ENCODE measurements around the gene PLCB1. TPM values are rescaled to one million over a fixed set of nuclear protein-coding genes. Genes with fewer than 3 reads are reported as not detected.

The PLCB1 gene
- total and polyA plus RNA-seq, 10 of the 15 experiments (the other 5 are each of a cell fraction or from before 2014, with no cell fraction given): 0.05 to 5.3 (median 0.17) TPM; not detected in 1

GRCh38 chr20:8317448-8317847 lies 185.4 kb downstream of the PLCB1 start:
- no peak overlapping the region for H3K9ac ChIP-seq (ENCODE audit: control insufficient read depth, insufficient read depth, low read length)
- in situ Hi-C loops (cut with MboI): no loop called here
- 0% methylated on average over 1 of the region's 1 CpG for WGBS (ENCODE audit: insufficient coverage, insufficient replicate concordance, low lambda C conversion rate, missing lambda C conversion rate)

DNA sequence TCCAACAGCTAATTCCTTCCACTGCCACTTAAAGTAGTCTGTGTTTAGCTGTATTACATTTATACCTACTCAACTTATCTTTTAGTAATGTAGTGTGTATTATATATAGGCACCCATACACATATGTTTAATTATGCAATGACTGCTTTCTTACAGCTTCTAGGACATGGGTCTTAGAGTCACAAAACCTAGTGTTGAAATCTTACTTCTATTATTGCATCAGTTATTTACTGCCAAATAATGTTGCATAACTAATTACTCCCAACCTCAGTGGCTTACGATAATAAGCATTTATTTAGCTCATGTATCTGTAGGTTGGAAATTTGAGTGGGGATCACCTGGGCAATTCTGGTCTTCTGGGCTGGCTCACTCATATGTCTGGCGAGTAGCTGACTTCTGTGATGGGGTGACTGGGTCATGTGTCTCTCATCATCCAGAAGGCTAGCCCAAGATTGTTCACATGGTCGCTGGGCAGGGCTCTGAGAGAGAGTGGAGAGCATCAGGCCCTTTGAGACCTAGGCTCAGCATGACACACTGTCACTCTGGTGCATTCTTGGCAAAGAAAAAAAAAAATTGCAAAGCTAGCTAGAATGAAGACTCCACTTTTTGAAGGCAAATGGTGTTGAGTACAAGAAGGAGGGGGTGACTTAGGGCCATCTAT lies 187.0 kb downstream of the PLCB1 start:
- FAIRE-seq: no peak
- ChIA-PET POLR2A (no interaction called here), SMC1A (ENCODE audit: uncharacterized antibody, unreplicated experiment) (no interaction called here)
- TF ChIP-seq GABPA (IDR thresholded peaks at IDR 0.05; ENCODE audit: low read depth) (no peak), ZNF24 (IDR thresholded peaks at IDR 0.05) (no peak), PRDM15 (CRISPR knock-in tag; IDR thresholded peaks at IDR 0.05) (no peak), NRF1 (conservative IDR thresholded peaks at IDR 0.05; ENCODE audit: low read depth, low read length) (no peak), ZNF622 (IDR thresholded peaks at IDR 0.05) (no peak), PAX8 (IDR thresholded peaks at IDR 0.05) (no peak), TAF1 (IDR thresholded peaks at IDR 0.05; ENCODE audit: borderline replicate concordance, low read depth, low read length) (no peak), EGR1 (IDR thresholded peaks at IDR 0.05; ENCODE audit: borderline replicate concordance in 1 of 2, low read depth in 2 of 2, low read length in 2 of 2) (no peak)
- TF ChIP-seq, protein P1, sequence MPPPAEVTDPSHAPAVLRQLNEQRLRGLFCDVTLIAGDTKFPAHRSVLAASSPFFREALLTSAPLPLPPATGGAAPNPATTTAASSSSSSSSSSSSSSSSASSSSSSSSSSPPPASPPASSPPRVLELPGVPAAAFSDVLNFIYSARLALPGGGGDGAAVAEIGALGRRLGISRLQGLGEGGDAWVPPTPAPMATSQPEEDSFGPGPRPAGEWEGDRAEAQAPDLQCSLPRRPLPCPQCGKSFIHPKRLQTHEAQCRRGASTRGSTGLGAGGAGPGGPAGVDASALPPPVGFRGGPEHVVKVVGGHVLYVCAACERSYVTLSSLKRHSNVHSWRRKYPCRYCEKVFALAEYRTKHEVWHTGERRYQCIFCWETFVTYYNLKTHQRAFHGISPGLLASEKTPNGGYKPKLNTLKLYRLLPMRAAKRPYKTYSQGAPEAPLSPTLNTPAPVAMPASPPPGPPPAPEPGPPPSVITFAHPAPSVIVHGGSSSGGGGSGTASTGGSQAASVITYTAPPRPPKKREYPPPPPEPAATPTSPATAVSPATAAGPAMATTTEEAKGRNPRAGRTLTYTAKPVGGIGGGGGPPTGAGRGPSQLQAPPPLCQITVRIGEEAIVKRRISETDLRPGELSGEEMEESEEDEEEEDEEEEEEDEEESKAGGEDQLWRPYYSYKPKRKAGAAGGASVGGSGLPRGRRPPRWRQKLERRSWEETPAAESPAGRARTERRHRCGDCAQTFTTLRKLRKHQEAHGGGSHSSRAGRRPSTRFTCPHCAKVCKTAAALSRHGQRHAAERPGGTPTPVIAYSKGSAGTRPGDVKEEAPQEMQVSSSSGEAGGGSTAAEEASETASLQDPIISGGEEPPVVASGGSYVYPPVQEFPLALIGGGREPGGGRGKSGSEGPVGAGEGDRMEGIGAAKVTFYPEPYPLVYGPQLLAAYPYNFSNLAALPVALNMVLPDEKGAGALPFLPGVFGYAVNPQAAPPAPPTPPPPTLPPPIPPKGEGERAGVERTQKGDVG (CRISPR knock-in tag; IDR thresholded peaks at IDR 0.05): no peak

More at GRCh38 chr20:8317448-8317847, 185.4 kb downstream of the PLCB1 start:
- ChIA-PET SMC1A (ENCODE audit: uncharacterized antibody, unreplicated experiment) (no interaction called here), CTCF (interaction anchor here (1.0 to 1.1 kb wide), 2 partner anchors 11 to 72 kb away, joined by 3 to 5 read pairs; no protein-coding TSS in a partner anchor), RAD21 (ENCODE audit: unreplicated experiment) (no interaction called here), POLR2A (no interaction called here)
- H4K20me1 ChIP-seq (ENCODE audit: control insufficient read depth, insufficient read depth): no peaks in the 10 kb centered on the region
- FAIRE-seq: no peak
- TF ChIP-seq IRF4 (IDR thresholded peaks at IDR 0.05; ENCODE audit: low read depth, low read length) (no peak), RELA (IDR thresholded peaks at IDR 0.05; ENCODE audit: borderline replicate concordance, partially characterized antibody) (no peak), SMAD5 (IDR thresholded peaks at IDR 0.05; ENCODE audit: low read depth) (no peak)
- ATAC-seq: no peak
- no peaks in the 10 kb centered on the region for H3K36me3 ChIP-seq (ENCODE audit: control insufficient read depth in 2 of 2, insufficient read depth in 2 of 2, low read length in 1 of 2)
- DNase-seq (ENCODE audit: low read depth, low spot score): no peak
- no peaks in the 10 kb centered on the region for H3K27me3 ChIP-seq (replicated peaks in 1 of 2; ENCODE audit: control insufficient read depth in 2 of 2, insufficient read depth in 2 of 2, low read length in 1 of 2)
- H3K9me3 ChIP-seq (replicated peaks; ENCODE audit: control insufficient read depth, insufficient read depth, low read length): no peaks in the 10 kb centered on the region
- no peaks in the 10 kb centered on the region for H3K79me2 ChIP-seq (ENCODE audit: control insufficient read depth, insufficient read depth, low read length)
- no peak overlapping the region for H2AFZ ChIP-seq (ENCODE audit: control insufficient read depth, low read depth, low read length)
- no peak overlapping the region for H3K4me2 ChIP-seq (ENCODE audit: control insufficient read depth, insufficient read depth)
- H3K4me1 ChIP-seq (ENCODE audit: control insufficient read depth, insufficient read depth, low read length): no peaks in the 10 kb centered on the region
- intact Hi-C loops (cut with micrococcal nuclease; ENCODE audit: unreplicated experiment): no loop called here
- H3K27ac ChIP-seq (ENCODE audit: control insufficient read depth, insufficient read depth): no peak overlapping the region
- no peak overlapping the region for H3K4me3 ChIP-seq
- no TSS peak for BruUV-seq (replicated peaks)

More for the DNA sequence above, 187.0 kb downstream of the PLCB1 start:
- H2AFZ ChIP-seq (ENCODE audit: control insufficient read depth, low read depth, low read length): no peak overlapping the region
- H3K79me2 ChIP-seq (ENCODE audit: control insufficient read depth, insufficient read depth, low read length): no peaks in the 10 kb centered on the region
- no peaks in the 10 kb centered on the region for H3K9me3 ChIP-seq (replicated peaks; ENCODE audit: control insufficient read depth, insufficient read depth, low read length)
- ChIA-PET CTCF (interaction anchor here (1.0 kb wide), 1 partner anchor 70 kb away, joined by 3 read pairs; no protein-coding TSS in a partner anchor), RAD21 (ENCODE audit: unreplicated experiment) (no interaction called here)
- H3K36me3 ChIP-seq (ENCODE audit: control insufficient read depth in 2 of 2, insufficient read depth in 2 of 2, low read length in 1 of 2): no peaks in the 10 kb centered on the region
- no peaks in the 10 kb centered on the region for H3K4me1 ChIP-seq (ENCODE audit: control insufficient read depth, insufficient read depth, low read length)
- no peak overlapping the region for H3K4me3 ChIP-seq
- H3K4me2 ChIP-seq (ENCODE audit: control insufficient read depth, insufficient read depth): no peak overlapping the region
- WGBS (ENCODE audit: insufficient coverage, insufficient replicate concordance, low lambda C conversion rate, missing lambda C conversion rate): 0% methylated on average over 3 of the region's 3 CpGs
- no peaks in the 10 kb centered on the region for H3K27me3 ChIP-seq (replicated peaks in 1 of 2; ENCODE audit: control insufficient read depth in 2 of 2, insufficient read depth in 2 of 2, low read length in 1 of 2)
- no peak overlapping the region for H3K9ac ChIP-seq (ENCODE audit: control insufficient read depth, insufficient read depth, low read length)
- no peaks in the 10 kb centered on the region for H4K20me1 ChIP-seq (ENCODE audit: control insufficient read depth, insufficient read depth)
- DNase-seq (ENCODE audit: low read depth, low spot score) (no peak), ATAC-seq (no peak)
- H3K27ac ChIP-seq (ENCODE audit: control insufficient read depth, insufficient read depth): no peak overlapping the region
- no TSS peak for BruUV-seq (replicated peaks)
- intact Hi-C loops (cut with micrococcal nuclease; ENCODE audit: unreplicated experiment): no loop called here
- in situ Hi-C loops (cut with MboI): no loop called here
